Hepatocyte (in vitro differentiated cells): ENCODE measurements around the gene HS6ST1. TPM values are rescaled to one million over a fixed set of nuclear protein-coding genes. Genes with fewer than 3 reads are reported as not detected.
"Not testable (repeated sequence)": the region's sequence is repeated elsewhere in the genome, so short reads cannot be mapped to it uniquely, and the experiment has no call there.

Experiments
- DNase-seq: peaks from one replicate; pipeline ENCODE4 v3.0.0-alpha.2; 2016; ENCODE audit warnings: low spot score
- H2AFZ ChIP-seq: fragments of 200-600 bp; sonication (generic); 2 replicates; pipeline ENCODE4 v1.6.0; 2016; ENCODE audit warnings: antibody characterized with exemption, mild to moderate bottlenecking
- H3K27ac ChIP-seq: fragments of 200-600 bp; sonication (generic); 2 replicates; pipeline ENCODE4 v1.5.1; 2016; ENCODE audit warnings: mild to moderate bottlenecking
- H3K27me3 ChIP-seq: fragments of 200-600 bp; sonication (generic); 2 replicates; pipeline ENCODE4 v1.6.1; 2016
- H3K36me3 ChIP-seq: fragments of 200-600 bp; sonication (generic); replicated peaks from 2 replicates; pipeline ENCODE4 v1.5.1; 2016; ENCODE audit warnings: low read depth; ENCODE audit not compliant: insufficient read depth
- H3K4me1 ChIP-seq: fragments of 200-600 bp; sonication (generic); 2 replicates; pipeline ENCODE4 v1.5.1; 2016; ENCODE audit warnings: mild to moderate bottlenecking, moderate library complexity; ENCODE audit not compliant: insufficient read depth
- H3K4me2 ChIP-seq: fragments of 200-600 bp; sonication (generic); 2 replicates; pipeline ENCODE4 v1.6.0; 2016
- H3K4me3 ChIP-seq: fragments of 200-600 bp; sonication (generic); 2 replicates; pipeline ENCODE4 v1.5.1; 2016; ENCODE audit warnings: mild to moderate bottlenecking
- H3K79me2 ChIP-seq: fragments of 200-600 bp; sonication (generic); 2 replicates; pipeline ENCODE4 v1.6.0; 2017; ENCODE audit warnings: mild to moderate bottlenecking
- H3K9me2 ChIP-seq: fragments of 200-600 bp; sonication (generic); replicated peaks from 2 replicates; pipeline ENCODE4 v1.6.0; 2017; ENCODE audit warnings: mild to moderate bottlenecking; ENCODE audit not compliant: insufficient read depth
- H3K9me3 ChIP-seq: fragments of 200-600 bp; sonication (generic); 2 replicates; pipeline ENCODE4 v1.5.1; 2016; ENCODE audit warnings: low read depth, mild to moderate bottlenecking
- H4K20me1 ChIP-seq: fragments of 200-600 bp; sonication (generic); 2 replicates; pipeline ENCODE4 v1.6.0; 2016; ENCODE audit warnings: mild to moderate bottlenecking; ENCODE audit not compliant: insufficient read depth, poor library complexity, severe bottlenecking
- EZH2 ChIP-seq: fragments of 200-600 bp; sonication (generic); IDR thresholded peaks from 2 replicates; pipeline ENCODE4 v1.6.1; 2016; ENCODE audit warnings: antibody characterized with exemption, mild to moderate bottlenecking, borderline replicate concordance
- EZH2phosphoT487 ChIP-seq: fragments of 200-600 bp; sonication (generic); IDR thresholded peaks from one replicate; pipeline ENCODE4 v1.6.1; 2018; ENCODE audit warnings: antibody characterized with exemption, mild to moderate bottlenecking, low read depth, moderate library complexity; ENCODE audit not compliant: unreplicated experiment, severe bottlenecking
- WGBS: methylation state at CpG from one replicate; pipeline ENCODE4 v1.1.6; 2016; ENCODE audit warnings: low lambda C conversion rate; ENCODE audit errors: missing lambda C conversion rate; 5-methylcytosine and 5-hydroxymethylcytosine counted together
- polyA plus RNA-seq: library from polyadenylated mRNA; unstranded; fragments of >200 nt; fragmentation: Nextera tagmentation; extraction: Ambion mirVana; gene quantifications from 2 replicates; pipeline ENCODE4 v1.2.1, GENCODE V29; 2016
- total RNA-seq: library from RNA; depleted of rRNA; stranded (reverse); fragments of >200 nt; gene quantifications from 2 replicates; pipeline ENCODE4 v1.2.3, GENCODE V29; 2014
- TF ChIP-seq, protein P1 (sequence below): fragments of 200-600 bp; sonication (generic); IDR thresholded peaks from 2 replicates; pipeline ENCODE4 v1.5.1; 2016; ENCODE audit warnings: antibody characterized with exemption, mild to moderate bottlenecking; ENCODE audit not compliant: poor library complexity

Gene HS6ST1
- total and polyA plus RNA-seq, 2 experiments from 2014 or later: 46.7 to 48.3 TPM

DNA sequence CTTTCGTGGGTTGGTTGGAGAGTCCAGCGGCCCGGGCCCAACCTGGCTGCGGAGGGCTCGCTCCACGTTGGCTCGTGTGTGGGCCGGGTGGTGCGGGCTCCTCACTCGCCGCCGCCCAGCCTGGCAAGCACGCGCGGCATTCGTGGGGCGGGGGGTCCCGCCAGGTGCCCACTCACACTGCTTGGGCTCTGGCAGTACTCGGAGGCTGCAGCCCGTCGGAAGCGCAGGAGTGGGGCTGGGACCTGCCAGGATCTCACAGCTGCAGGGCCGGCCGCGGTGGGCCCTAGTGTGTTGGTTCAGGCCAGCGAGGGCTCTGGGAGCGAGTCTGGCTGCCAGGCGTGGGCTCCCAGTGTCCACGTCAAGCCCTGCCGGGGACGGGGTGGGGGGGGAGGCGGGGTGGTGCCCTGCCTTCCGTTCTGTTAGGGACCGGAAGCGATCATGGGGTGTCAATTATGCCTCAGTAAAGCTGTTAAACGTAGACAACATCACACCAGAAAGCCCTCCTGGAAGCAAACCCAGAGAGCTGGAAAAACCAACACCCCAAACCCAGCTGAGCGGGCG, 1.0 kb upstream of the HS6ST1 start:
- WGBS: 85% methylated on average over 29 of the region's 38 CpGs
- H2AFZ ChIP-seq: peak overlapping the region; percentile 91
- peaks cover 31% of the 10 kb centered on the region for H3K79me2 ChIP-seq
- H4K20me1 ChIP-seq: peaks cover 32% of the 10 kb centered on the region
- no peak overlapping the region for H3K4me3 ChIP-seq
- H3K9me2 ChIP-seq: no peaks in the 10 kb centered on the region
- peaks cover 29% of the 10 kb centered on the region for H3K4me1 ChIP-seq
- no peak for DNase-seq
- H3K4me2 ChIP-seq: peak overlapping the region; percentile 98
- no peaks in the 10 kb centered on the region for H3K9me3 ChIP-seq
- no peaks in the 10 kb centered on the region for H3K36me3 ChIP-seq
- H3K27ac ChIP-seq: no peak overlapping the region
- TF ChIP-seq, protein P1, sequence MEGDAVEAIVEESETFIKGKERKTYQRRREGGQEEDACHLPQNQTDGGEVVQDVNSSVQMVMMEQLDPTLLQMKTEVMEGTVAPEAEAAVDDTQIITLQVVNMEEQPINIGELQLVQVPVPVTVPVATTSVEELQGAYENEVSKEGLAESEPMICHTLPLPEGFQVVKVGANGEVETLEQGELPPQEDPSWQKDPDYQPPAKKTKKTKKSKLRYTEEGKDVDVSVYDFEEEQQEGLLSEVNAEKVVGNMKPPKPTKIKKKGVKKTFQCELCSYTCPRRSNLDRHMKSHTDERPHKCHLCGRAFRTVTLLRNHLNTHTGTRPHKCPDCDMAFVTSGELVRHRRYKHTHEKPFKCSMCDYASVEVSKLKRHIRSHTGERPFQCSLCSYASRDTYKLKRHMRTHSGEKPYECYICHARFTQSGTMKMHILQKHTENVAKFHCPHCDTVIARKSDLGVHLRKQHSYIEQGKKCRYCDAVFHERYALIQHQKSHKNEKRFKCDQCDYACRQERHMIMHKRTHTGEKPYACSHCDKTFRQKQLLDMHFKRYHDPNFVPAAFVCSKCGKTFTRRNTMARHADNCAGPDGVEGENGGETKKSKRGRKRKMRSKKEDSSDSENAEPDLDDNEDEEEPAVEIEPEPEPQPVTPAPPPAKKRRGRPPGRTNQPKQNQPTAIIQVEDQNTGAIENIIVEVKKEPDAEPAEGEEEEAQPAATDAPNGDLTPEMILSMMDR: no peak
- no peak for TF ChIP-seq EZH2
- TF ChIP-seq EZH2phosphoT487: no peak
- H3K27me3 ChIP-seq: no peaks in the 10 kb centered on the region

DNA sequence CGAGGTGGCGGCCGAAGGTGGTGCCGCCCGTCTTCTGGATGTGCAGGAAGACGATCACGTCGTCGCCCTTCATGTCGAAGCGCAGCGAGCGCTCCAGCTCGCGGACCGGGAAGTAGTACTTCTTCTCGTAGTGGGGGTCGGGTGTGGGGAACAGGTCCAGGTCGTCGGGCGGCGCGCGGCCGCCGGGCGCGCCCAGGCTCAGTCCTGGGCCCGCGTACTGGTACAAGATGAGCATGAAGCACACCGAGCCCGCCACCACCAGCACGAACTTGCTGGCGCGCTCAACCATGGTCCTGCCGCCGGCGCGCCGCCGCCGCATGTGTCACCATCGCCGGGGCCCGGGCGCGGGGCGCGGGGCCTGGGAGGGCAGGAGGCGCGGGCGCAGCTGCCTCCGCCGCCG, 423 bp downstream of the HS6ST1 start:
- not testable (repeated sequence) for H3K27ac ChIP-seq, H3K9me3 ChIP-seq, H3K36me3 ChIP-seq, H2AFZ ChIP-seq, H3K9me2 ChIP-seq, H3K27me3 ChIP-seq, H3K4me3 ChIP-seq
- WGBS: 13% methylated on average over 8 of the region's 55 CpGs
- Histone ChIP-seq H3K79me2 (peaks cover 46% of the 10 kb centered on the region), H3K4me2 (peak overlapping the region; percentile 99), H4K20me1 (peaks cover 46% of the 10 kb centered on the region), H3K4me1 (peaks cover 39% of the 10 kb centered on the region)
- peak; percentile 35 for DNase-seq

DNA sequence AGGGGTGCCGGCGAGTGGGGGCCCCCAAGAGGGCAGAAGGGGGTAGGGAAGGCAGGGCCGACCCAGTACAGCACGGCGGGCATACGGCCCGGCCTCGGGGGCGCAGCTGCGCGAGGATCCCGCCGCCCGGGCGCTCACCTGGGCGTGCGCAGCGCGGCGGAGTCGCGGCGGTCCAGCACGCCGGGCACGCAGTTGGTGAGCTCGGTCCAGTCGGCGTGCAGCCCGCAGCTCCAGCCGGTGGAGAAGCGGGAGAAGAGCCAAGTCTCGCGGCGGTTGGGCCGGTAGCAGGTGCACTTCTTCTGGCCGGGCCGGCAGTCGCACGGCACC, 806 bp downstream of the HS6ST1 start:
- peaks cover 40% of the 10 kb centered on the region for H3K4me1 ChIP-seq
- not testable (repeated sequence) for H3K36me3 ChIP-seq, H3K27me3 ChIP-seq, H3K9me2 ChIP-seq, H3K9me3 ChIP-seq, H3K27ac ChIP-seq, DNase-seq, H2AFZ ChIP-seq
- 0% methylated on average over 7 of the region's 40 CpGs for WGBS
- peaks cover 50% of the 10 kb centered on the region for H4K20me1 ChIP-seq
- H3K79me2 ChIP-seq: peaks cover 50% of the 10 kb centered on the region
- H3K4me2 ChIP-seq: peak overlapping the region; percentile 99
- H3K4me3 ChIP-seq: peak overlapping the region; percentile 87

DNA sequence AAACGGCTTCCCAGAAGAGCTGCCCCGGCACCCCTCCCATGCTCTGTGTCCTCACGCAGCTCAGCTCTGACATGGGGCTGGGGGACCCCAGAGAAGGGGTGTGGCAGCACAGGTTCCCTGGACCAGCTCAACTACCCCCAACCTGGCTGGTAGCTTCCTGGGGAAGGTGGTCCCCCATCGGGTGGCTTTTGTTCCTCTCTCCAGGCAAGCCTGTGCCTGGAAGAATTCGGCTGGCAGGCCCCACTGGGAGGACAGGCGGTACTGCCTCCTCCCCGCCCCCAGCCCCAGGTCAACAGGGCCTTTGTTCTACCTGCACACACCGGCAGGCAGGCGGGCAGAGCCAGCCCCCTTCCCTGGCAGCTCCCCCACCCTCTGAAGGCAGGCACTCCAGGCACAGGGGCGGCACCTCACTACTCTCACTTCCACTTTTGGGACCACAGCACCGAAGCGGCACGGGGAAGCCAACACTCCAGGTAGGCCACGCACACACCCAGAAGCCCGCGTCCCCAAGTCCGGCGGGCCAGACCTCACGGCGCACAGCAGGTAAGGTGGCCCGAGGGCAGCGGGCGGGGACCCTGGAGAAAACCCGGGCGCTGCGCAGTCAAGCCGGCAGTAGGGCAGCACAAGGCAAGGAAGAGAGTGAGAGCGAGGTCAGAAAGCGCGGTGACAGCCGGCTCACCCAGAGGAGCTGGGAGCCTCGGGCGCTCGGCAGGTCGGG, 1.3 kb downstream of the HS6ST1 start:
- H2AFZ ChIP-seq: no peak overlapping the region
- peak overlapping the region; percentile 87 for H3K4me3 ChIP-seq
- H3K9me2 ChIP-seq: no peaks in the 10 kb centered on the region
- H3K9me3 ChIP-seq: no peaks in the 10 kb centered on the region
- H3K36me3 ChIP-seq: no peaks in the 10 kb centered on the region
- WGBS: 3% methylated on average over 25 of the region's 35 CpGs
- TF ChIP-seq EZH2 (no peak), EZH2phosphoT487 (no peak)
- TF ChIP-seq, protein P1: no peak
- no peaks in the 10 kb centered on the region for H3K27me3 ChIP-seq
- peaks cover 55% of the 10 kb centered on the region for H4K20me1 ChIP-seq
- H3K4me2 ChIP-seq: peak overlapping the region; percentile 99
- no peak overlapping the region for H3K27ac ChIP-seq
- DNase-seq: peak; percentile 34
- peaks cover 40% of the 10 kb centered on the region for H3K4me1 ChIP-seq
- H3K79me2 ChIP-seq: peaks cover 55% of the 10 kb centered on the region
